Sigmoid colon (tissue), 7 donors: ENCODE measurements around the gene CDK9. TPM values are rescaled to one million over a fixed set of nuclear protein-coding genes. Genes with fewer than 3 reads are reported as not detected.

Experiments used
- DNase-seq: peaks from one replicate; pipeline ENCODE4 v3.0.0-alpha.2; 2019
- H3K27ac ChIP-seq, 4 donors: fragments of 200-600 bp; sonication (generic); one replicate each; pipeline ENCODE4 v1.5.1; 2016 to 2019; ENCODE audit warnings: mild to moderate bottlenecking in 1 of 4
- H3K27me3 ChIP-seq, 3 donors: fragments of 200-600 bp; sonication (generic); one replicate each; pipeline ENCODE4 v1.5.1; 2019; ENCODE audit warnings: mild to moderate bottlenecking in 1 of 3
- H3K36me3 ChIP-seq, 4 donors: fragments of 200-600 bp; sonication (generic); one replicate each; pipeline ENCODE4 v1.5.1; 2016 to 2019
- H3K4me1 ChIP-seq, 4 donors: fragments of 200-600 bp; sonication (generic); one replicate each; pipeline ENCODE4 v1.5.1; 2017 to 2019
- H3K4me3 ChIP-seq, 4 donors: fragments of 200-600 bp; sonication (generic); one replicate each; pipeline ENCODE4 v1.5.1; 2017 to 2019; ENCODE audit warnings: mild to moderate bottlenecking in 2 of 4, moderate library complexity in 1 of 4
- H3K9me3 ChIP-seq, 4 donors: fragments of 200-600 bp in 3 of 4; sonication (generic) in 3 of 4; one replicate each; pipeline versions ENCODE4 v1.5.1 to v1.6.1; 2013 to 2019
- EP300 ChIP-seq, 4 donors: sonication (generic); formaldehyde crosslinking; IDR thresholded peaks; one replicate each; pipeline ENCODE4 v1.6.1; 2017; ENCODE audit warnings: antibody characterized with exemption in 4 of 4
- POLR2A ChIP-seq, 2 donors: fragments of 450-650 bp; IDR thresholded peaks; one replicate each; pipeline ENCODE4 v1.6.1; 2016; ENCODE audit warnings: antibody characterized with exemption in 2 of 2, mild to moderate bottlenecking in 2 of 2, moderate library complexity in 2 of 2
- POLR2AphosphoS5 ChIP-seq, 4 donors: sonication (generic); formaldehyde crosslinking; IDR thresholded peaks; one replicate each; pipeline ENCODE4 v1.6.1; 2017; ENCODE audit warnings: antibody characterized with exemption in 4 of 4
- WGBS, 2 donors: extraction: QIAGEN DNeasy Blood & Tissue Kit; methylation state at CpG; one replicate each; pipeline ENCODE4 v1.1.7; 2013; 5-methylcytosine and 5-hydroxymethylcytosine counted together
- intact Hi-C: fragments of 100-400 bp; cut with DNase I; formaldehyde crosslinking; loops from one replicate; pipeline ENCODE4 v1.15.1; 2023
- polyA plus RNA-seq, 3 donors: library from polyadenylated mRNA; stranded (reverse); fragments of 200-250 nt; gene quantifications; one replicate each; pipeline ENCODE4 v1.2.3, GENCODE V29; 2013
- small RNA-seq, 3 donors: library from RNA; depleted of rRNA; stranded (forward); fragments of <200 nt; gene quantifications; one replicate each; pipeline ENCODE3, GENCODE V24; 2016
- total RNA-seq, 4 donors: library from RNA; depleted of rRNA; stranded (reverse); fragments of >200 nt; gene quantifications; one replicate each; pipeline ENCODE4 v1.1.0, GENCODE V29; 2016
- TF ChIP-seq, protein P1 (sequence below), 4 experiments: fragments of 450-650 bp in 3 of 4; fragments of 200-600 bp in 1 of 4; IDR thresholded peaks; one replicate each; pipeline ENCODE4 v1.5.1; 2016 to 2019; ENCODE audit warnings: antibody characterized with exemption in 4 of 4, mild to moderate bottlenecking in 3 of 4, moderate library complexity in 2 of 4
- donor health status: healthy with polysubstance abuse.
- donor health status: Bipolar disorder and iron deficiency.
- donor health status: healthy.

Gene CDK9
- total and polyA plus RNA-seq, 7 donors, result 28.9 to 77.2 (median 47.2) TPM

DNA sequence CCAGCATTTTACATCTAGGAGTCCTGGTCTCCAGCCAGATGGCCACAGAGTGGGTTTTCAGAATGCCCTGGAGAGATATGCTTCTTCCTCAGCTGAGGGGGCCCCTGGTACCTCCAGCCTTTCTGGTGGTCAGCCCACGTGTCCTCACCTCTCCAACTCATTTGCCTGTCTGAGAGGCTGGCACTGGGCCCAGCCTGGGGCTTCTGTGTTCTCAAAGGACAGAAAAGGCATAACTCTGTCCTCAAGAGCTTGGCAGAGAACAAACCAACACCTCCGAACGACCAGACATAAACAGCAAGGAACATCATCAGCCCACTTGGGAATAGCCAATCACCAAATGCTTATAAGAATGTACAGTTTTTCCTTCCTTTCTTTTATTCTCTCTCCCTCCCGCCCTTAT is 51.5 kb downstream of the CDK9 start:
- H3K4me1 ChIP-seq, result peaks cover 0 to 48% (median 37%) of the 10 kb centered on the region in 4 donors
- intact Hi-C loops, result no loop called here
- WGBS, 2 donors, result 66 to 69% methylated on average over 4 of the region's 4 CpGs
- no peaks in the 10 kb centered on the region for H3K9me3 ChIP-seq
- no peak for TF ChIP-seq POLR2AphosphoS5 (IDR thresholded peaks at IDR 0.05)
- TF ChIP-seq, protein P1, sequence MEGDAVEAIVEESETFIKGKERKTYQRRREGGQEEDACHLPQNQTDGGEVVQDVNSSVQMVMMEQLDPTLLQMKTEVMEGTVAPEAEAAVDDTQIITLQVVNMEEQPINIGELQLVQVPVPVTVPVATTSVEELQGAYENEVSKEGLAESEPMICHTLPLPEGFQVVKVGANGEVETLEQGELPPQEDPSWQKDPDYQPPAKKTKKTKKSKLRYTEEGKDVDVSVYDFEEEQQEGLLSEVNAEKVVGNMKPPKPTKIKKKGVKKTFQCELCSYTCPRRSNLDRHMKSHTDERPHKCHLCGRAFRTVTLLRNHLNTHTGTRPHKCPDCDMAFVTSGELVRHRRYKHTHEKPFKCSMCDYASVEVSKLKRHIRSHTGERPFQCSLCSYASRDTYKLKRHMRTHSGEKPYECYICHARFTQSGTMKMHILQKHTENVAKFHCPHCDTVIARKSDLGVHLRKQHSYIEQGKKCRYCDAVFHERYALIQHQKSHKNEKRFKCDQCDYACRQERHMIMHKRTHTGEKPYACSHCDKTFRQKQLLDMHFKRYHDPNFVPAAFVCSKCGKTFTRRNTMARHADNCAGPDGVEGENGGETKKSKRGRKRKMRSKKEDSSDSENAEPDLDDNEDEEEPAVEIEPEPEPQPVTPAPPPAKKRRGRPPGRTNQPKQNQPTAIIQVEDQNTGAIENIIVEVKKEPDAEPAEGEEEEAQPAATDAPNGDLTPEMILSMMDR (IDR thresholded peaks at IDR 0.05), result no peak
- TF ChIP-seq EP300 (IDR thresholded peaks at IDR 0.05), result no peak
- TF ChIP-seq POLR2A (IDR thresholded peaks at IDR 0.05), result no peak
- no peak overlapping the region for H3K4me3 ChIP-seq
- H3K27me3 ChIP-seq, result no peaks in the 10 kb centered on the region
- H3K27ac ChIP-seq, result peak overlapping the region; percentile 70 to 87 (median 81)
- DNase-seq, result no peak
- no peaks in the 10 kb centered on the region for H3K36me3 ChIP-seq

- Histone ChIP-seq H3K27ac (peak overlapping the region; percentile 70 to 87 (median 81)), H3K4me1 (peaks cover 0 to 48% (median 34%) of the 10 kb centered on the region in 4 donors), H3K36me3 (no peaks in the 10 kb centered on the region), H3K27me3 (no peaks in the 10 kb centered on the region), H3K4me3 (no peak overlapping the region), H3K9me3 (no peaks in the 10 kb centered on the region)
- intact Hi-C loops, result no loop called here
- WGBS, 2 donors, result 61 to 71% methylated on average over 18 of the region's 18 CpGs
- TF ChIP-seq POLR2A (IDR thresholded peaks at IDR 0.05) (no peak), EP300 (IDR thresholded peaks at IDR 0.05) (peak in 1 of 4 donors; percentile 42), POLR2AphosphoS5 (IDR thresholded peaks at IDR 0.05) (peak; percentile 24 to 74 (median 56))
- DNase-seq, result peak; percentile 90
These were observed 52.7 kb downstream of the CDK9 start for GRCh38 chr9:127838375-127839078.

Small RNAs within 50 kb of the gene (small RNA-seq; reads per million reads assigned to genes)
- 0 reads per million in 3 donors for gene RF00019

Other genes starting within 250 kb of the CDK9 start
- gene STXBP1, start 173.8 kb upstream of the CDK9 start, total RNA-seq, result 10 to 100 TPM; 32.3 to 97.2 (median 41.0) TPM
- 1 to 10 TPM; 3.7 to 9.2 (median 9.0) TPM for gene STXBP1, start 173.8 kb upstream of the CDK9 start, polyA plus RNA-seq
- not detected for gene CFAP157, start 79.0 kb upstream of the CDK9 start, total RNA-seq
- under 1 TPM in 1 of 3 donors, not detected in 2; 0.12 TPM for gene CFAP157, start 79.0 kb upstream of the CDK9 start, polyA plus RNA-seq
- gene PTRH1, start 70.4 kb upstream of the CDK9 start, total RNA-seq, result 10 to 100 TPM in 3 of 4 donors, 1 to 10 TPM in 1; 8.9 to 25.8 (median 19.4) TPM
- gene PTRH1, start 70.4 kb upstream of the CDK9 start, polyA plus RNA-seq, result 10 to 100 TPM in 2 of 3 donors, 1 to 10 TPM in 1; 9.6 to 18.6 (median 10.4) TPM
- not detected for gene TTC16, start 70.0 kb upstream of the CDK9 start, total RNA-seq
- under 1 TPM in 1 of 3 donors, not detected in 2; 0.15 TPM for gene TTC16, start 70.0 kb upstream of the CDK9 start, polyA plus RNA-seq
- 10 to 100 TPM in 1 of 4 donors, 1 to 10 TPM in 3; 6.1 to 10.4 (median 7.9) TPM for gene TOR2A, start 50.7 kb upstream of the CDK9 start, total RNA-seq
- gene TOR2A, start 50.7 kb upstream of the CDK9 start, polyA plus RNA-seq, result 10 to 100 TPM; 12.6 to 26.4 (median 15.7) TPM
- 1 to 10 TPM; 3.1 to 7.2 (median 4.9) TPM for gene SH2D3C, start 7.4 kb upstream of the CDK9 start, total RNA-seq
- 10 to 100 TPM in 1 of 3 donors, 1 to 10 TPM in 2; 1.4 to 11.3 (median 6.6) TPM for gene SH2D3C, start 7.4 kb upstream of the CDK9 start, polyA plus RNA-seq
- 10 to 100 TPM; 32.1 to 47.9 (median 35.8) TPM for gene FPGS, start 16.8 kb downstream of the CDK9 start, total RNA-seq
- gene FPGS, start 16.8 kb downstream of the CDK9 start, polyA plus RNA-seq, result 10 to 100 TPM in 2 of 3 donors, 1 to 10 TPM in 1; 9.2 to 51.3 (median 16.8) TPM
- gene ENG, start 68.6 kb downstream of the CDK9 start, total RNA-seq, result 10 to 100 TPM; 17.1 to 28.5 (median 20.6) TPM
- 10 to 100 TPM in 2 of 3 donors, 1 to 10 TPM in 1; 5.4 to 50.4 (median 25.7) TPM for gene ENG, start 68.6 kb downstream of the CDK9 start, polyA plus RNA-seq
- 10 to 100 TPM; 28.8 to 73.2 (median 48.7) TPM for gene AK1, start 91.6 kb downstream of the CDK9 start, total RNA-seq
- gene AK1, start 91.6 kb downstream of the CDK9 start, polyA plus RNA-seq, result 100 to 1,000 TPM in 1 of 3 donors, 10 to 100 TPM in 2; 85.9 to 254 (median 85.9) TPM
- 100 to 1,000 TPM; 107 to 125 (median 114) TPM for gene ST6GALNAC6, start 113.6 kb downstream of the CDK9 start, total RNA-seq
- 100 to 1,000 TPM in 1 of 3 donors, 10 to 100 TPM in 2; 35.6 to 112 (median 87.1) TPM for gene ST6GALNAC6, start 113.6 kb downstream of the CDK9 start, polyA plus RNA-seq
- gene ST6GALNAC4, start 131.0 kb downstream of the CDK9 start, total RNA-seq, result 10 to 100 TPM; 22.8 to 27.7 (median 25.5) TPM
- gene ST6GALNAC4, start 131.0 kb downstream of the CDK9 start, polyA plus RNA-seq, result 10 to 100 TPM; 25.2 to 51.1 (median 37.7) TPM
- 1 to 10 TPM in 3 of 4 donors, under 1 TPM in 1; 0.16 to 4.2 (median 2.6) TPM for gene PIP5KL1, start 144.7 kb downstream of the CDK9 start, total RNA-seq
- gene PIP5KL1, start 144.7 kb downstream of the CDK9 start, polyA plus RNA-seq, result 1 to 10 TPM in 1 of 3 donors, under 1 TPM in 1, not detected in 1; 0.70 to 1.8 TPM
- 10 to 100 TPM in 2 of 4 donors, 1 to 10 TPM in 2; 6.0 to 11.9 (median 9.7) TPM for gene DPM2, start 151.8 kb downstream of the CDK9 start, total RNA-seq
- gene DPM2, start 151.8 kb downstream of the CDK9 start, polyA plus RNA-seq, result 10 to 100 TPM; 17.3 to 41.9 (median 24.6) TPM
- gene EEIG1, start 195.0 kb downstream of the CDK9 start, total RNA-seq, result 10 to 100 TPM; 10.9 to 32.7 (median 19.2) TPM
- 10 to 100 TPM; 69.1 to 92.0 (median 77.0) TPM for gene EEIG1, start 195.0 kb downstream of the CDK9 start, polyA plus RNA-seq